ENCODE results near the gene GRIN1. TPM values are rescaled to one million over a fixed set of nuclear protein-coding genes. Genes with fewer than 3 reads are reported as not detected.

GRIN1 gene
- total and polyA plus RNA-seq, 10 of the 15 experiments (the other 5 are each of a cell fraction or from before 2014, with no cell fraction given), result 0.05 to 0.10 (median 0.06) TPM; not detected in 6

GRCh38 chr9:137205126-137206069 lies 66.4 kb downstream of the GRIN1 start, which contains the start of the genes NDOR1 and TMEM203 (continued):
- TF ChIP-seq CHD2 (IDR thresholded peaks at IDR 0.05; ENCODE audit: borderline replicate concordance, low read depth, low read length) (no peak), MTA3 (IDR thresholded peaks at IDR 0.05; ENCODE audit: borderline replicate concordance, low read length) (no peak), TCF3 (IDR thresholded peaks at IDR 0.05; ENCODE audit: borderline replicate concordance, insufficient read depth, low read depth, low read length) (no peak), CBX5 (IDR thresholded peaks at IDR 0.05; ENCODE audit: low read depth) (no peak), BHLHE40 (IDR thresholded peaks at IDR 0.05; ENCODE audit: borderline replicate concordance in 1 of 2, low read depth in 2 of 2, low read length in 1 of 2) (peak; percentile 11 to 76; a peak in 2 of 4 replicates), ZBED1 (IDR thresholded peaks at IDR 0.05; ENCODE audit: borderline replicate concordance) (no peak), MYC (IDR thresholded peaks at IDR 0.05; ENCODE audit: insufficient read depth, insufficient read length, insufficient replicate concordance, low read length, severe bottlenecking) (no peak), NR2F1 (conservative IDR thresholded peaks at IDR 0.05) (peak; percentile 74), CREM (IDR thresholded peaks at IDR 0.05; ENCODE audit: low read depth) (peak; percentile 99), MEF2B (IDR thresholded peaks at IDR 0.05; ENCODE audit: partially characterized antibody, poor library complexity, severe bottlenecking) (no peak), POLR2AphosphoS5 (IDR thresholded peaks at IDR 0.05; ENCODE audit: low read length) (peak; percentile 84; the same call in 1 of the 2 replicates), RELA (IDR thresholded peaks at IDR 0.05; ENCODE audit: borderline replicate concordance, partially characterized antibody) (peak; percentile 69), GATAD2B (conservative IDR thresholded peaks at IDR 0.05; ENCODE audit: low read depth) (peak; percentile 88), YY1 (IDR thresholded peaks at IDR 0.05; ENCODE audit: low read depth, low read length) (peak; percentile 97), MYB (IDR thresholded peaks at IDR 0.05; ENCODE audit: borderline replicate concordance, low read depth, low read length) (no peak), TARDBP (IDR thresholded peaks at IDR 0.05; ENCODE audit: borderline replicate concordance) (peak; percentile 64; the same call in 1 of the 2 replicates), NR2C2 (IDR thresholded peaks at IDR 0.05; ENCODE audit: borderline replicate concordance, control insufficient read depth, insufficient read length, low read depth) (no peak), JUNB (IDR thresholded peaks at IDR 0.05) (no peak), ZNF687 (IDR thresholded peaks at IDR 0.05) (peak; percentile 71), RB1 (IDR thresholded peaks at IDR 0.05; ENCODE audit: borderline replicate concordance) (peak; percentile 98; the same call in 1 of the 2 replicates), E2F8 (IDR thresholded peaks at IDR 0.05; ENCODE audit: low read depth, partially characterized antibody) (peak; percentile 92), MEF2A (IDR thresholded peaks at IDR 0.05; ENCODE audit: insufficient read depth, low read depth, low read length) (no peak), SREBF2 (IDR thresholded peaks at IDR 0.05; ENCODE audit: low read length) (no peak), STAT3 (IDR thresholded peaks at IDR 0.05; ENCODE audit: low read depth, low read length) (no peak)
